Loucy (cell line): ENCODE measurements around the gene FJX1.

ENCODE experiments used
- H2AFZ ChIP-seq: fragments of 200-600 bp; sonication (generic); 2 replicates; pipeline ENCODE4 v1.6.0; 2016; ENCODE audit warnings: antibody characterized with exemption, mild to moderate bottlenecking, low read length, moderate library complexity
- H3F3A ChIP-seq: fragments of 200-600 bp; 2 replicates; pipeline ENCODE4 v1.6.0; 2016; ENCODE audit warnings: antibody characterized with exemption, low read depth, mild to moderate bottlenecking
- H3K27me3 ChIP-seq: fragments of 200-600 bp; sonication (generic); 2 replicates; pipeline ENCODE4 v1.6.1; 2014; ENCODE audit warnings: low read length, mild to moderate bottlenecking; ENCODE audit not compliant: insufficient read depth, poor library complexity, severe bottlenecking
- H3K36me3 ChIP-seq: fragments of 200-600 bp; sonication (generic); 2 replicates; pipeline ENCODE4 v1.6.1; 2016; ENCODE audit warnings: low read length; ENCODE audit not compliant: insufficient read depth
- H3K4me1 ChIP-seq: fragments of 200-600 bp; sonication (generic); 2 replicates; pipeline ENCODE4 v1.5.1; 2014; ENCODE audit warnings: low read length, mild to moderate bottlenecking; ENCODE audit not compliant: insufficient read depth, poor library complexity, severe bottlenecking
- H3K4me2 ChIP-seq: fragments of 200-600 bp; sonication (generic); 2 replicates; pipeline ENCODE4 v1.6.0; 2014; ENCODE audit warnings: antibody characterized with exemption, low read length, low read depth, mild to moderate bottlenecking; ENCODE audit not compliant: poor library complexity, severe bottlenecking
- H3K4me3 ChIP-seq: fragments of 200-600 bp; sonication (generic); 2 replicates; pipeline ENCODE4 v1.5.1; 2014; ENCODE audit warnings: low read length, mild to moderate bottlenecking, mixed read lengths; ENCODE audit not compliant: poor library complexity, severe bottlenecking
- H3K79me2 ChIP-seq: fragments of 200-600 bp; sonication (generic); 2 replicates; pipeline ENCODE4 v1.6.1; 2014; ENCODE audit warnings: low read length; ENCODE audit not compliant: insufficient read depth
- H3K9ac ChIP-seq: fragments of 200-600 bp; sonication (generic); 2 replicates; pipeline ENCODE4 v1.6.0; 2014; ENCODE audit warnings: mild to moderate bottlenecking, low read depth, low read length, moderate library complexity; ENCODE audit not compliant: poor library complexity, severe bottlenecking
- H3K9me2 ChIP-seq: fragments of 200-600 bp; sonication (generic); replicated peaks from 2 replicates; pipeline ENCODE4 v1.6.1; 2016; ENCODE audit warnings: low read depth, low read length, mixed read lengths
- H3K9me3 ChIP-seq: fragments of 200-600 bp; sonication (generic); 2 replicates; pipeline ENCODE4 v1.6.1; 2014; ENCODE audit warnings: mild to moderate bottlenecking, antibody characterized with exemption, low read length, low read depth; ENCODE audit not compliant: insufficient read depth
- H4K20me1 ChIP-seq: fragments of 200-600 bp; sonication (generic); 2 replicates; pipeline ENCODE4 v1.6.0; 2014; ENCODE audit warnings: antibody characterized with exemption, low read length, mild to moderate bottlenecking; ENCODE audit not compliant: insufficient read depth, poor library complexity, severe bottlenecking
- CTCF ChIP-seq: fragments of 200-600 bp; sonication (generic); conservative IDR thresholded peaks from 2 replicates; pipeline ENCODE4 v1.5.1; 2014; ENCODE audit warnings: mild to moderate bottlenecking, antibody characterized with exemption, low read length
- EZH2phosphoT487 ChIP-seq: fragments of 200-600 bp; IDR thresholded peaks from 2 replicates; pipeline ENCODE4 v1.6.1; 2018; ENCODE audit warnings: antibody characterized with exemption, mild to moderate bottlenecking, moderate library complexity, borderline replicate concordance

FJX1 gene

DNA sequence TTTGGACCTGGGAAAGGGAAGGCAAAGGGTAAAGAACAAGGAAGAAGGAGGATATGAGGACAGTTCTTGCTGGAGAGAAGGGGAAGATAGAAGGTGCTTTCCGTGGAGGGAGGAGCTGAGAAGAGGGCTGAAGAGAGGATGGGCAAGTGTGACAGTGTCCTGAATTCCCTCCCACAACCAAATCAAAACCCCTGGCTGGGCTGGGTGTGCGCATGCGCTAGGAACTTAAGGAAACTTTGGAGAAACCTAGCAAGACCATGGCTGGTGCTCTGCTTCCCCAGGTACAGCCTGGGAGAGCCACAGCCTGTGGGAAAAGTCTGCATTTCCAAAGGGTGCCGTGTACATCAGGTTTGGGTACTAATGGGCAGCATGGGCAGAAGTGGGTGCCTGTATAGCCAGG, 29.0 kb upstream of the FJX1 start:
- no peaks in the 10 kb centered on the region for H3F3A ChIP-seq
- no peak overlapping the region for H3K9ac ChIP-seq
- no peak for TF ChIP-seq CTCF
- TF ChIP-seq EZH2phosphoT487, result no peak
- H3K79me2 ChIP-seq, result no peaks in the 10 kb centered on the region
- H3K9me3 ChIP-seq, result no peaks in the 10 kb centered on the region
- H3K4me3 ChIP-seq, result no peak overlapping the region
- H3K4me2 ChIP-seq, result no peak overlapping the region
- H3K4me1 ChIP-seq, result peaks cover 3% of the 10 kb centered on the region
- H3K27me3 ChIP-seq, result peaks cover 8% of the 10 kb centered on the region
- no peak overlapping the region for H2AFZ ChIP-seq
- no peaks in the 10 kb centered on the region for H3K9me2 ChIP-seq
- no peaks in the 10 kb centered on the region for H4K20me1 ChIP-seq
- H3K36me3 ChIP-seq, result no peaks in the 10 kb centered on the region

GRCh38 chr11:35590412-35590811, 27.8 kb upstream of the FJX1 start:
- Histone ChIP-seq H3K79me2 (no peaks in the 10 kb centered on the region), H3F3A (no peaks in the 10 kb centered on the region), H3K9me2 (no peaks in the 10 kb centered on the region), H3K4me3 (no peak overlapping the region), H3K9ac (no peak overlapping the region), H3K9me3 (no peaks in the 10 kb centered on the region), H2AFZ (no peak overlapping the region), H3K4me1 (peaks cover 3% of the 10 kb centered on the region), H3K4me2 (no peak overlapping the region), H4K20me1 (no peaks in the 10 kb centered on the region), H3K36me3 (no peaks in the 10 kb centered on the region), H3K27me3 (peaks cover 8% of the 10 kb centered on the region)
- TF ChIP-seq EZH2phosphoT487, result no peak
- no peak for TF ChIP-seq CTCF

- Histone ChIP-seq H3K4me2 (no peak overlapping the region), H4K20me1 (no peaks in the 10 kb centered on the region), H3K4me1 (peaks cover 3% of the 10 kb centered on the region), H3K9me3 (no peaks in the 10 kb centered on the region), H3K9ac (no peak overlapping the region), H3K36me3 (no peaks in the 10 kb centered on the region), H2AFZ (no peak overlapping the region), H3K79me2 (no peaks in the 10 kb centered on the region), H3K4me3 (no peak overlapping the region), H3F3A (no peaks in the 10 kb centered on the region), H3K9me2 (no peaks in the 10 kb centered on the region), H3K27me3 (no peaks in the 10 kb centered on the region)
- no peak for TF ChIP-seq CTCF
- no peak for TF ChIP-seq EZH2phosphoT487
Measured at GRCh38 chr11:35593143-35593542, 25.1 kb upstream of the FJX1 start.
